Panc1 (cell line): ENCODE data around the gene HMCN2. TPM values are rescaled to one million over a fixed set of nuclear protein-coding genes. Genes with fewer than 3 reads are reported as not detected.

Source experiments
- ATAC-seq: fragments of 200-7000 bp; cut with Tn5 transposase; 2 replicates; pipeline ENCODE4 v1.9.1; 2020; ENCODE audit warnings: mild to moderate bottlenecking, moderate library complexity
- BruUV-seq: library from RNA; stranded (reverse); fragments of 400-500 nt; replicated peaks from 2 replicates; lab custom pipeline; 2021; lab: Mats Ljungman, UMichigan
- CTCF ChIA-PET: fragments of 300-600 bp; sonication (Branson Sonifier 250); formaldehyde crosslinking; loops from one replicate; lab custom pipeline; 2022; ENCODE audit warnings: antibody characterized with exemption; lab: Charles Lee
- POLR2A ChIA-PET: fragments of 300-600 bp; sonication (Branson Sonifier 250); formaldehyde crosslinking; loops from one replicate; lab custom pipeline; 2022; ENCODE audit warnings: antibody characterized with exemption; lab: Charles Lee
- DNase-seq: peaks from one replicate; pipeline ENCODE4 v3.0.0-alpha.2; 2010; ENCODE audit warnings: low read depth, low spot score
- H3K27ac ChIP-seq: 2 replicates; pipeline ENCODE4 v1.5.1; 2011; ENCODE audit warnings: mild to moderate bottlenecking, low read length, inconsistent platforms
- H3K27me3 ChIP-seq: fragments of 200-500 bp; sonication (Bioruptor generic); 2 replicates; pipeline ENCODE4 v1.6.0; 2014; ENCODE audit warnings: low read length, inconsistent platforms; ENCODE audit not compliant: control insufficient read depth, insufficient read depth
- H3K36me3 ChIP-seq: fragments of 200-500 bp; sonication (Bioruptor generic); 2 replicates; pipeline ENCODE4 v1.5.1; 2014; ENCODE audit warnings: inconsistent platforms, mild to moderate bottlenecking, low read length, moderate library complexity; ENCODE audit not compliant: control insufficient read depth, insufficient read depth
- H3K4me1 ChIP-seq: 2 replicates; pipeline ENCODE4 v1.5.1; 2011; ENCODE audit warnings: inconsistent platforms, mild to moderate bottlenecking, low read length, moderate library complexity; ENCODE audit not compliant: control insufficient read depth, insufficient read depth
- H3K4me3 ChIP-seq, 2 experiments: 2 replicates each; pipeline ENCODE4 v1.5.1; 2011 to 2012; ENCODE audit warnings: low read depth in 2 of 2, low read length in 2 of 2, mild to moderate bottlenecking in 2 of 2, inconsistent platforms in 1 of 2, moderate library complexity in 1 of 2
- H3K9me3 ChIP-seq: fragments of 200-500 bp; sonication (Bioruptor generic); 2 replicates; pipeline ENCODE4 v1.5.1; 2014; ENCODE audit warnings: low read depth, mild to moderate bottlenecking, inconsistent platforms, low read length, moderate library complexity; ENCODE audit not compliant: control insufficient read depth, insufficient read depth
- POLR2AphosphoS5 ChIP-seq: IDR thresholded peaks from 2 replicates; pipeline ENCODE4 v1.6.1; 2012; ENCODE audit warnings: mild to moderate bottlenecking, low read depth, low read length, moderate library complexity
- SIN3A ChIP-seq: IDR thresholded peaks from 2 replicates; pipeline ENCODE4 v1.6.1; 2012; ENCODE audit warnings: low read depth, mild to moderate bottlenecking, low read length, moderate library complexity, borderline replicate concordance; ENCODE audit not compliant: insufficient read depth
- TCF7L2 ChIP-seq: IDR thresholded peaks from 2 replicates; pipeline ENCODE4 v1.6.1; 2011; ENCODE audit warnings: mild to moderate bottlenecking, low read depth, low read length, inconsistent platforms
- in situ Hi-C: cut with HindIII; loops from 2 replicates; pipeline ENCODE4 v1.10.0; 2016; ENCODE audit warnings: low sequenced_read_pairs, low pct_unique_long_range_greater_than_20kb
- intact Hi-C: fragments of 100-400 bp; cut with micrococcal nuclease; formaldehyde crosslinking; loops from one replicate; pipeline ENCODE4 v1.10.0; 2022; ENCODE audit not compliant: unreplicated experiment
- total RNA-seq: library from RNA; stranded (reverse); gene quantifications from one replicate; pipeline ENCODE4 v1.2.1, GENCODE V29; 2021; ENCODE audit not compliant: unreplicated experiment
- TF ChIP-seq, protein P1 (sequence below): fragments of 450-650 bp; IDR thresholded peaks from 2 replicates; pipeline ENCODE4 v1.5.1; 2017; ENCODE audit warnings: mild to moderate bottlenecking
- TF ChIP-seq, protein P2 (sequence below), 2 experiments: IDR thresholded peaks; 2 replicates each; pipeline ENCODE4 v1.6.1; 2011 to 2012; ENCODE audit warnings: low read depth in 2 of 2, control low read depth in 1 of 2, low read length in 1 of 2, mild to moderate bottlenecking in 1 of 2, moderate library complexity in 1 of 2; ENCODE audit not compliant: insufficient read depth in 1 of 2

Gene HMCN2
- total RNA-seq, 1 experiment from 2014 or later = 0.05 TPM

- H3K27ac ChIP-seq = no peak overlapping the region
- CTCF ChIA-PET = interaction anchor here (0.5 kb wide), 1 partner anchor 101 kb away, joined by 7 read pairs; no protein-coding TSS in a partner anchor
- POLR2A ChIA-PET = no interaction called here
- no peak overlapping the region for H3K4me3 ChIP-seq
- H3K4me1 ChIP-seq = no peaks in the 10 kb centered on the region
- DNase-seq = no peak
- no TSS peak for BruUV-seq
- intact Hi-C loops (no loop called here), in situ Hi-C loops (no loop called here)
- no peaks in the 10 kb centered on the region for H3K36me3 ChIP-seq
- H3K27me3 ChIP-seq = no peaks in the 10 kb centered on the region
- ATAC-seq = no peak
- TF ChIP-seq TCF7L2 (no peak), POLR2AphosphoS5 (no peak), SIN3A (no peak)
- TF ChIP-seq, protein P1, sequence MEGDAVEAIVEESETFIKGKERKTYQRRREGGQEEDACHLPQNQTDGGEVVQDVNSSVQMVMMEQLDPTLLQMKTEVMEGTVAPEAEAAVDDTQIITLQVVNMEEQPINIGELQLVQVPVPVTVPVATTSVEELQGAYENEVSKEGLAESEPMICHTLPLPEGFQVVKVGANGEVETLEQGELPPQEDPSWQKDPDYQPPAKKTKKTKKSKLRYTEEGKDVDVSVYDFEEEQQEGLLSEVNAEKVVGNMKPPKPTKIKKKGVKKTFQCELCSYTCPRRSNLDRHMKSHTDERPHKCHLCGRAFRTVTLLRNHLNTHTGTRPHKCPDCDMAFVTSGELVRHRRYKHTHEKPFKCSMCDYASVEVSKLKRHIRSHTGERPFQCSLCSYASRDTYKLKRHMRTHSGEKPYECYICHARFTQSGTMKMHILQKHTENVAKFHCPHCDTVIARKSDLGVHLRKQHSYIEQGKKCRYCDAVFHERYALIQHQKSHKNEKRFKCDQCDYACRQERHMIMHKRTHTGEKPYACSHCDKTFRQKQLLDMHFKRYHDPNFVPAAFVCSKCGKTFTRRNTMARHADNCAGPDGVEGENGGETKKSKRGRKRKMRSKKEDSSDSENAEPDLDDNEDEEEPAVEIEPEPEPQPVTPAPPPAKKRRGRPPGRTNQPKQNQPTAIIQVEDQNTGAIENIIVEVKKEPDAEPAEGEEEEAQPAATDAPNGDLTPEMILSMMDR = no peak
- TF ChIP-seq, protein P2, sequence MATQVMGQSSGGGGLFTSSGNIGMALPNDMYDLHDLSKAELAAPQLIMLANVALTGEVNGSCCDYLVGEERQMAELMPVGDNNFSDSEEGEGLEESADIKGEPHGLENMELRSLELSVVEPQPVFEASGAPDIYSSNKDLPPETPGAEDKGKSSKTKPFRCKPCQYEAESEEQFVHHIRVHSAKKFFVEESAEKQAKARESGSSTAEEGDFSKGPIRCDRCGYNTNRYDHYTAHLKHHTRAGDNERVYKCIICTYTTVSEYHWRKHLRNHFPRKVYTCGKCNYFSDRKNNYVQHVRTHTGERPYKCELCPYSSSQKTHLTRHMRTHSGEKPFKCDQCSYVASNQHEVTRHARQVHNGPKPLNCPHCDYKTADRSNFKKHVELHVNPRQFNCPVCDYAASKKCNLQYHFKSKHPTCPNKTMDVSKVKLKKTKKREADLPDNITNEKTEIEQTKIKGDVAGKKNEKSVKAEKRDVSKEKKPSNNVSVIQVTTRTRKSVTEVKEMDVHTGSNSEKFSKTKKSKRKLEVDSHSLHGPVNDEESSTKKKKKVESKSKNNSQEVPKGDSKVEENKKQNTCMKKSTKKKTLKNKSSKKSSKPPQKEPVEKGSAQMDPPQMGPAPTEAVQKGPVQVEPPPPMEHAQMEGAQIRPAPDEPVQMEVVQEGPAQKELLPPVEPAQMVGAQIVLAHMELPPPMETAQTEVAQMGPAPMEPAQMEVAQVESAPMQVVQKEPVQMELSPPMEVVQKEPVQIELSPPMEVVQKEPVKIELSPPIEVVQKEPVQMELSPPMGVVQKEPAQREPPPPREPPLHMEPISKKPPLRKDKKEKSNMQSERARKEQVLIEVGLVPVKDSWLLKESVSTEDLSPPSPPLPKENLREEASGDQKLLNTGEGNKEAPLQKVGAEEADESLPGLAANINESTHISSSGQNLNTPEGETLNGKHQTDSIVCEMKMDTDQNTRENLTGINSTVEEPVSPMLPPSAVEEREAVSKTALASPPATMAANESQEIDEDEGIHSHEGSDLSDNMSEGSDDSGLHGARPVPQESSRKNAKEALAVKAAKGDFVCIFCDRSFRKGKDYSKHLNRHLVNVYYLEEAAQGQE (IDR thresholded peaks at IDR 0.05; ENCODE audit: insufficient read depth in 1 of 2, low read depth in 2 of 2, low read length in 1 of 2) = no peak
- H3K9me3 ChIP-seq = no peaks in the 10 kb centered on the region
Observed at GRCh38 chr9:130336885-130337284, 71.3 kb downstream of the HMCN2 start.

DNA sequence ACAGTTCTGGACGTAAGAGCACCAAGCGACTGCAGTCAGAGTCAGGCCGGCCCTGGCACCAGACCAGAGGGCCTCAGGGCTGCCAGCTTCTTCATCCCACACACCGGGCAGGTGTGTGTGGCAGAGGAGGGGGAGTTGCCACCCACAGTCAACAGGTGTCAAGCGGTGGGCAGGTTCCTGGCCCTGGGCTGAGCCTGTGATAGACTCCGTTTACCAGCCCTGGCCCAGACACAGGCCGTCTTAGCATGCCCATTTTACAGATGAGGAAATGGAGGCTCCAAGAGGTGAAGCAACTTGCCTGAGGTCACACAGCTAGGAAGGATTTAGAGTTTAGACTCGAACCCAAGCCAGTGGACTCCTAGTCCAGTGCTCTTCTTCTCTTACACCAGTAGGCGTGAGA is 71.8 kb downstream of the HMCN2 start:
- H3K27me3 ChIP-seq = no peaks in the 10 kb centered on the region
- H3K27ac ChIP-seq = no peak overlapping the region
- intact Hi-C loops = no loop called here
- ChIA-PET CTCF (no interaction called here), POLR2A (no interaction called here)
- H3K9me3 ChIP-seq = no peaks in the 10 kb centered on the region
- in situ Hi-C loops = no loop called here
- H3K4me1 ChIP-seq = no peaks in the 10 kb centered on the region; the same call in 1 of the 2 replicates
- ATAC-seq = no peak
- no peak overlapping the region for H3K4me3 ChIP-seq
- no peaks in the 10 kb centered on the region for H3K36me3 ChIP-seq
- no peak for DNase-seq
- TF ChIP-seq TCF7L2 (no peak), SIN3A (no peak), POLR2AphosphoS5 (no peak)
- TF ChIP-seq, protein P2 (IDR thresholded peaks at IDR 0.05; ENCODE audit: insufficient read depth in 1 of 2, low read depth in 2 of 2, low read length in 1 of 2) = no peak
- TF ChIP-seq, protein P1 = no peak
- BruUV-seq = no TSS peak
